ENCODE measurements around the gene SCNN1A.

SCNN1A gene

DNA sequence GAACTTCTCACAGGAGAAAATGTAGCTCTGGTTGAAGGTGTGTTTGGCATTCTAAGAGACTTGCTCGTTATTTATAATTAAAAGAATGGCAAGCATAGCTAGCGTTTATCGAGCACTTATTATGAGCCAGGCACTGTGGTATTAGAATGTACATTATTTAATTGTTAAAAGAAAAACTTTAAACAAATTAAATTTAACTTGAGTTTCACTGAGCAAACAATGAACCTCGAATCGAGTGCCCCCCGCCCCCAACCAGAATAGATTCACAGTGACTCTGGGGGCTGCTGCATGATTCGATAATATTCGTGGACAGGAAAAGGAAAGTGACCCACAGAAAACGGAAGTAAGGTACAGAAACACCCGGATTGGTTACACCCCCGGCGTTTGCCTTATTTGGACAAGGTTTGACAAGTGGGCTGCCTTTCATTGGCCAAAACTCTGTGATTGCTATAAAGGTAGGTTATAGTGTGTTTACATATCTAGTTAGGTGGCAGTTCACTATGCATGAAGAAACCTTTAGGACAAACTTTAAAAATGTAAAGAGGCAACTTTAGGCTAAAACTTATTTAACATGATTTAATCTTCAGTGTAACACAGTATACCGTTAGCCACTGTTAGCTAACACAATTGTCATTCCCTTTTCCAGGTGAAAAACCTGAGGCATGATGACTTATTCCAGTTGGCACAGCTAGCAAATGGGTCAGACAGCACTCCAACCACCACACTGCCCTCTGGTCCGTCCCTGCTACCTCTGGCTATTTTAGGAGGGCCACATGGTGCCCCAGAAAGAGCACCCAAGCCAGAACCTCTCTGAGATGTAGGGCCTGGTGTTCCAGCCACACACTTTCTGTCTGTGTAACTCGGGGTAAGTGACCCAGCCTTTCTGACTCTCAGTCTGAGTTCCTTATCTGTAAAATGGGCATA lies 7.1 kb downstream of the SCNN1A start:
- DNase-seq: no peak

- no peak for DNase-seq
These were observed 8.0 kb downstream of the SCNN1A start for GRCh38 chr12:6367065-6367968.

DNA sequence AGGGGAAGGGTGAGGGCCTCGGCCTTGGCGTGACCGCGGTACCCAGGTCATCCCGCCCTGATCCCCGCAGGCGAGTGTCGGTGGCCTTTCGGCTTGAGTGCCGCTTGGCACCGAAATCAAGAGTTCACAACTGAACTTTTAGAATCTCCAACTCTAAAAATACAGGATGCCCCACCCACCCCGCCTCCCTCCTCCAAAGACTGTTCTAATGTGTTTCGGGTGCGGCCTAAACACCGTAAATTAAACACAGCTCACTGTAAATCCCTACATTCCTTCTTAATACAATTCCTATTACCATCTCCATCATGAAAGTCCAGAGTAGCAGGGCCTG lies 11.4 kb downstream of the SCNN1A start:
- no peak for DNase-seq

DNA sequence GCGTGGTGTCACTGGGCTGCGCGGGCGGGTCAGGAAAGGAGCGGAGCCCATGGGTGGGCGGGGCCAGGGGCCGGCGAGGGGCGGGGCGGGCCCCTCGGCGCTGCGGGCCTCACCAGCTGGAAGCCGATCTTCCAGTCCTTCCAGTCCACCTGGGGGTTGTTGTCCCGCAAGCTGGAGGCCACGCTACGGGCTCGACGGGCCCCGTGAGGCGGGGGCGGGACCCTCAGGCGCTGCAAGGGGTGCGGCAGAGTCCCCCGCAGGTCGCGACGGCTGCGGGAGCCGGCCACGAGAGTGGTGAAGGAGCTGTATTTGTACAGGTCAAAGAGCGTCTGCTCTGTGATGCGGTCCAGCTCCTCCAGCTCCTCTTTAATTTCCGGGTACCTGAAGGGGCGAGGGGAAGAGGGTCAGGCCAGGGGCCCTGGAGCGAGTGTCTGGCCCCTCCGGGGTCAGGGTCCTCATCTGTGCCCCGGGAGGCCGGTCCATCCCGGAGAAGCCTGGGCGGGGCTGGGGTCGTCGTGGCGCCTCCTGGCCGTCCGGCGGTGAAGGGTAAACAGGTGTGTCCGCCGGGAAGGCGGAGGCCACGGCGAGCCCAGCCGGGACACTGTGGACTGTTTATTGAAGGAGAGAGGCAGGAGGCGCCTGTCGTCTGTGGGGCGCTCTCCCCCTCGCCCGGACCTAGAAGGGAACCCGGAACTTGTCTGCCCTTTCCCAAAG lies 11.9 kb downstream of the SCNN1A start:
- DNase-seq: no peak

- DNase-seq: no peak
These were observed 12.4 kb downstream of the SCNN1A start for GRCh38 chr12:6363010-6363329.

DNA sequence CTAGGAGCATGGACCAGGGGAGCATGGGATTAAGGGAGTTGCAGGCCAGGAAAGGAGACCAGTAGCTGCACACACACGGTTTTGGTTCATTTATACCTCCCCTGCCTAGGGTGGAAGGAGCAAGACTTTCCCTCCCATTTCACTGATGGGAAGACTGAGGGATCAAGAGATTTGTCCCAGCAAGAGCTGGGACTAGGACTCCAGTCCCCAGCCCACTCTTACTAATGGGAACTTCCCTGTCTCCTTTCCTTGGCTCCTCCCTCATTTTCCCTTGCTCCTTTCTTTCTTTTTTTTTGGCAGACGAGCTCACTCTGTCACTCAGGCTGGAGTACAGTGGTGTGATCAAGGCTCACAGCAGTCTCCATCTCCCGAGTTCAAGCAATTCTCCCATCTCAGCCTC lies 13.0 kb downstream of the SCNN1A start:
- no peak for DNase-seq

DNA sequence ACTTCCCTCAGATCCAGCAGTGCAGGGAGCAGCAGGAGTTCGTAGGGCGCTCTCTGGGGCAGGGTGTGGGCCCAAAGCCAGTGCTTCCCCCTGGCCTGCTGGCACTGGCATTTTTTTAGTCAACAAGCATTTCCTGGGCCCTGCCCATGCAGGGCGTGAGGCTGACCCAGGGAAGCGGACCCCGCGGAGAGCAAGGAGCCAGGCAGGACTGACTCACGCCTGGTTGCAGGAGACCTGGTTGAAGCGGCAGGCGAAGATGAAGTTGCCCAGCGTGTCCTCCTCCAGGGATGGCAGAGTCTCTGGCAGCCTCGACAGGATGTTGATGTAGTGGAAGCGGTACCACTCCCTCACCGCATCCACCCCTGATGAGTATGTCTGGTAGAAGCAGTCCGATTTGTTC lies 13.5 kb downstream of the SCNN1A start:
- DNase-seq: no peak

- DNase-seq: no peak
These were observed 14.5 kb downstream of the SCNN1A start for GRCh38 chr12:6360578-6361490.

GRCh38 chr12:6360080-6360571 lies 15.2 kb downstream of the SCNN1A start:
- DNase-seq: no peak

DNA sequence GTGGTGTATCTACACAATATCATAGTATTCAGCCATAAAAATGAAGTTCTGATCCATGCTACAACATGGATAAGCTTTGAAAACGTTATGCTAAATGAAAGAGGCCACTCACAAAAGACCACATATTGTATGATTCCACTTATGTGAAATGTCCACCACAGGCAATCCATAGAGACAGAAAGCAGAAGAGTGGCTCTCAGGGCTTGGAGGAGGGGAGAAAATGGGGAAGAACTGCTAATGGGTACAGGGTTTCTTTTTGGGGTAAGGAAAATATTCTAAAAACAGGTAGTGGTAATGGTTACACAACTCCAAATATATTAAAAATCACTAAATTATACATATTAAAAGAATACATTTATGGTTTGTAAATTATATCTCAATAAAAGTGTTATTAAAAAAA lies 16.5 kb downstream of the SCNN1A start:
- no peak for DNase-seq

DNA sequence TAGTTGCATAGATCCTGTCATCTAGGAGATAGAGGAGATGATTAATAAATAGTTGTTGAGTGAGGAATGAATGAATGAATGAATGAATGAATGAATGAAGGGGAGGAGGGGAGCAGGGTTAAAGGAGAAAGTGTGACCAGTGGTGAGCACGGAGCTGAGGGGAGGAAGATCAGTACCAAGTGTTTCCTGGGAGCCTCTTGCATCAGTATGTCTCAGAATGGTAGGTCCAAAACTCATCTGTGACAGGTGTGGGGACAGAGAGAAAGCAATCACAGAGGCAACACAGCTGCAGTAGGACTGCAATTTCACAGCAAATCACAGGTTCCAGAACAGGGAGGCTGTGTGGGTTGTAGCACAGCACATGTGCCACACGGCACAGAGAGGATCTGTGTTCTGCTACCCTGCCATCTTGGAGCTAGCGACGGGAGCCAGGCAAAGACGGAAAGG lies 19.0 kb downstream of the SCNN1A start:
- DNase-seq: no peak

GRCh38 chr12:6355491-6356373 lies 19.6 kb downstream of the SCNN1A start:
- DNase-seq: no peak

DNA sequence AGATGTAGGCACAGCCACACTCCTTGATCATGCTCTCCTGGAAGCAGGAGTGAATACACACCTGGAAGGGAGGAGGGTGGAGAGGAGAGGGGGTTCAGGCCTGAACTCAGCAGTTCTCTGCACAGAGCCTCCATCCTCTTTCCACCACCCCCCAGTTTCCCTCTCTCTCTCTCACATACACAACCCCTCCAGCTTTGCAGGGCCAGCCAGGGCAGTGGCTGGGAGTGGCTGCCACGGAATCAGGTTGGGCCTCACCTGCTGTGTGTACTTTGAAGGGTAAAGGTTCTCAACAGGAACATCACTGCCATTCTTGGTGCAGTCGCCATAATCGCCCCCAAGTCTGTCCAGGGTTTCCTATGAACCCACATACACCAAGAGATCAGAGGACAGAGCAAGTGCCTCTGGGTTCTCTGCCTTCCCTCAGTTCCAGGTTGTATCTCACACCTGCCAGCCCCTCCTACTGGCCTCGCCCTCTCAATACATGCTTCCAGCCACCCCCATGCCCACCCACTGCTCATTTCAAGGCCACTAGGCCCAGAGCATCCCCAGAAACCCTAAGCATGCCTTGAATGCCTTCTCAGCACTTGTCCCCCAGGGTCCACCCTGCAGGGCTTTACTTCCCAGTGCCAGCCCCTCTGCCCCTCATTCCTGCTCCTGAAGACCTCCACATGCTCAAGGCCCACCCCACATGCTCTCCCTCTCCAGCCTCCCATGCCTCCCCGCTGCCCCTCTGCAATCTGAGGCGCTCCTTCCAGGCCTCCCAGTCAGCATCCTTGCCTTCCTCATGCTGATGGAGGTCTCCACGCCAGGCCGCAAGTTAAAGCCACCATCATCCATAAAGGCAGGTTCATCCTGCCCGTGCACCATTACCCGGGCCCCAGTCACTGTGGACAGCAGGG lies 20.6 kb downstream of the SCNN1A start:
- DNase-seq: no peak

GRCh38 chr12:6352193-6353173 lies 22.9 kb downstream of the SCNN1A start:
- DNase-seq: no peak

- DNase-seq: no peak
These were observed 23.7 kb downstream of the SCNN1A start for GRCh38 chr12:6351622-6352021.

- no peak for DNase-seq
These were observed 27.7 kb downstream of the SCNN1A start for GRCh38 chr12:6347367-6348338.

- no peak for DNase-seq
These were observed 28.4 kb downstream of the SCNN1A start for GRCh38 chr12:6346942-6347341.

All from DMS 273 treated with DMSO at 0.1 percent for 48 hours (cell line).